ENCODE results near the gene CDYL.
"Not testable (repeated sequence)": the region's sequence is repeated elsewhere in the genome, so short reads cannot be mapped to it uniquely, and the experiment has no call there.

CDYL gene

DNA sequence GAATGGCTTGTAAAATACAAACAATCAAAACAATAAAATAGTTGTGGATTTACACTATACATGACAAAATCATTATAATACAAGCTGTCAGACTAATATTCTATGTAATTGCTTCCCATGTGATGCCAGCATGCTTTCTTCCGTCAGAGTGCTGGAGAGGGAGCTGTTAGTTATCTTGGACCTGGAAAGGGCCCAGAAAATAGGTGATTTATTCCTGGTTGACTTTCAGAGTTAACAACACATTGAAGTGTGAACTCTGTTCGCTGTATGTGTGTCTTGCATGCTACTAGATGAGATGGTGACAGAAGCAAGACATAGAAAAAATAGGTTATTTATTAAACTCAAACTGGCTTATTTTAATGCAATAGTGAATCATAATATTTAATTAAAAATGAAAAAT, 70.2 kb downstream of the CDYL start:
- H3K4me3 ChIP-seq (replicated peaks; ENCODE audit: low read depth, low read length): no peak overlapping the region
- no peak for DNase-seq (ENCODE audit: extremely low read depth, low read depth)
- TF ChIP-seq, protein P1, sequence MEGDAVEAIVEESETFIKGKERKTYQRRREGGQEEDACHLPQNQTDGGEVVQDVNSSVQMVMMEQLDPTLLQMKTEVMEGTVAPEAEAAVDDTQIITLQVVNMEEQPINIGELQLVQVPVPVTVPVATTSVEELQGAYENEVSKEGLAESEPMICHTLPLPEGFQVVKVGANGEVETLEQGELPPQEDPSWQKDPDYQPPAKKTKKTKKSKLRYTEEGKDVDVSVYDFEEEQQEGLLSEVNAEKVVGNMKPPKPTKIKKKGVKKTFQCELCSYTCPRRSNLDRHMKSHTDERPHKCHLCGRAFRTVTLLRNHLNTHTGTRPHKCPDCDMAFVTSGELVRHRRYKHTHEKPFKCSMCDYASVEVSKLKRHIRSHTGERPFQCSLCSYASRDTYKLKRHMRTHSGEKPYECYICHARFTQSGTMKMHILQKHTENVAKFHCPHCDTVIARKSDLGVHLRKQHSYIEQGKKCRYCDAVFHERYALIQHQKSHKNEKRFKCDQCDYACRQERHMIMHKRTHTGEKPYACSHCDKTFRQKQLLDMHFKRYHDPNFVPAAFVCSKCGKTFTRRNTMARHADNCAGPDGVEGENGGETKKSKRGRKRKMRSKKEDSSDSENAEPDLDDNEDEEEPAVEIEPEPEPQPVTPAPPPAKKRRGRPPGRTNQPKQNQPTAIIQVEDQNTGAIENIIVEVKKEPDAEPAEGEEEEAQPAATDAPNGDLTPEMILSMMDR (IDR thresholded peaks at IDR 0.05; ENCODE audit: low read depth, low read length, missing control alignments): no peak

DNA sequence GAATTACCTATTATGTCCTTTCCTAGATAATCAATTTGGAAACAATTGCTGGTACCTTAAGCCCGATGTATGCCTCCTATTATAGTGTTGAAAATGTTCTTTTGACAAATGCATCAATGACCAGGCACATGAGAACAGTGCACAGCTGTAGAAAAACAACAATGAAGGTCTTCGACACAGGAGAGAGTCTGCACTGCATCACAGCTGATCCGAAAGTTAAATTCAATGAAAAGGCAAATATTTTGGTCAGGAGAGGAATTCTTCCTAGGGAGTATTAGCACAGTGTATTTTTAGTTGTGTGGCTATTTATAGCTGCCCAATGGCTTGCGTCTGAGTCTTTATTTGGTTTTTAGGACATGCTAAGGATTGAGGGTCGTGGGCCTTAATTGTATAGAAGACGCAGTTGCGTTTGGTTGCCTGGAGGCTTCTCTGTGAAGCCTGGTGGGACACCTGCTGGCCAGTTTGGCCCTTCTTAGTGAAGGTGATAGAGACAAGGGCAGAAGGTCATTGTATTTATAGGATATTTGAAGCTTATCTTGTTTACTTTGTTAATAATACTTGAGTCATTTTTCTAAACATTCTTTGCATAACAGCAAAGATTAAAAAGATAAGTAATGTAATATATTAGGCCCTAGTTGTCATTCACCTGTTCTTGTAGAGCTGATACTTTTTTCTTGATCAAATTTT, 72.3 kb downstream of the CDYL start:
- TF ChIP-seq, protein P1 (IDR thresholded peaks at IDR 0.05; ENCODE audit: low read depth, low read length, missing control alignments): peak; percentile 29
- no peak for DNase-seq (ENCODE audit: extremely low read depth, low read depth)

DNA sequence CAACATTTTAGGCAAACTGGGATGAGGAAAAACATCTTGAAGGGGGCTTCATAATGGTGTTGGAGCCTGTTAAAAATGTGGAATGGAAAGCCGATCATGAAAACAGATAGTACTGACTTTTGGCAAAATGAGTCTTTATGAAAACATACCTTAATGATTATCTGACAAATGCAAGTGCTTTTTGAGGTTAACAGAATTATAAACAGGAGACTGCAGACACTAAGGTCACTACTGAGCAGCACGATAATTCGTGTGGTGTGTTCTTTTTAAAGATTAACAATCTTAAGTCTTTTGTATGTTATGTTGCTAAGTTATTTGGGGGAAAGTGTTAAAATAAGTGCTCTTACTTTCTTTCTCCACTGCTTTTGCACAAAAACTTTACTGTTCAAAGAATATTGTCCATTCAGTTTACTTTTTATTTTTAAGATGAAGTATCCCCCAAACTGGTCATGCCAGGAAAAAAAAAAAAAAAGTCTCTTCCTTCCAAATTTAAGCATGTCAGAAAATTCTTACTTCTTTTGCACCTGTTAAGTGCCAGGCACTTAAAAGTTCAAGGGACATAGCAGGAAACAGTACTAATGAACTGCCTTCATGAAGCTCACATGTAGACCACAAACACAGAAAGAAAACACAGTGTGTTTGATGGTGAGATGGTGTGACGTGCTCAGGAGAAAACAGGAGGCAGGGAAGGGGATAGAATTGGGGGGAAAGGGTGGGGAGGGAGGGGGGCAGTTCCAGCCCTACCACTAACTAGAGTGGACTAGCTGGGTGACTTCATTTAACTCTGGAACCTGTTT, 73.2 kb downstream of the CDYL start:
- no peak overlapping the region for H3K4me3 ChIP-seq (replicated peaks; ENCODE audit: low read depth, low read length)
- TF ChIP-seq, protein P1 (IDR thresholded peaks at IDR 0.05; ENCODE audit: low read depth, low read length, missing control alignments): no peak
- DNase-seq (ENCODE audit: extremely low read depth, low read depth): no peak

More for the DNA sequence above, 72.3 kb downstream of the CDYL start:
- H3K4me3 ChIP-seq (replicated peaks; ENCODE audit: low read depth, low read length): no peak overlapping the region

DNA sequence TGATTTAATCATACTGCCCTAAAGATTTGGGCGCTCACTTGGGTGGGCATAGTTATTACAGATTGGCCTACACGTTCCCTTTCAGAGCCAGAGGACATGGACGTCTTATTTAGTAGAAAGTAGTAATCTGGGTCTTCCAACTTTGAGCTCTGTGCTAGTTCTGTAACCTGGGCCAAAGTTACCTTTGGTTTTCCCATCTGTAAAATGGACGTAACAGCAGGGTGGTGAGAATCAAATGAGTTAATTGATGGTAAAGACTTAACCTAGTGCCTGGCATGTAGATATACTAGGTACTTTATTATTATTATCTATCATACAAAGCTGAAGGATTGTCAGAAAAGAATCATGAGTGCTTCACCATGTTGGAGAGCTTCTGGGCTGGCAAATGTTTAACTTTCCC, 74.8 kb downstream of the CDYL start:
- DNase-seq (ENCODE audit: extremely low read depth, low read depth): no peak
- TF ChIP-seq, protein P1 (IDR thresholded peaks at IDR 0.05; ENCODE audit: low read depth, low read length, missing control alignments): no peak
- no peak overlapping the region for H3K4me3 ChIP-seq (replicated peaks; ENCODE audit: low read depth, low read length)

DNA sequence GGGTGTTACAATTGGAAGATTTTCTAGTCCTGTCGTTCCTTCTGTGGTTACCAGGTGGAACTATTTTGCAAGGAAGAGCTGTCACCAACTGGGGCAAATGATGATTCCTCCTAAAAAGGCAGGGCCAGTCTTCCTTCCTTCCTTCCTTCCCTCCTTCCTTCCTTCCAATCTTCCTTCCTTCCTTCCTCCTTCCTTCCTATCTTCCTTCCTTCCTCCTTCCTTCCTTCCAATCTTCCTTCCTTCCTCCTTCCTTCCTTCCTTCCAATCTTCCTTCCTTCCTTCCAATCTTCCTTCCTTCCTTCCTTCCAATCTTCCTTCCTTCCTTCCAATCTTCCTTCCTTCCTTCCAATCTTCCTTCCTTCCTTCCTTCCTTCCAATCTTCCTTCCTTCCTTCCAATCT, 76.0 kb downstream of the CDYL start:
- DNase-seq (ENCODE audit: extremely low read depth, low read depth); H3K4me3 ChIP-seq (replicated peaks; ENCODE audit: low read depth, low read length): not testable (repeated sequence)

DNA sequence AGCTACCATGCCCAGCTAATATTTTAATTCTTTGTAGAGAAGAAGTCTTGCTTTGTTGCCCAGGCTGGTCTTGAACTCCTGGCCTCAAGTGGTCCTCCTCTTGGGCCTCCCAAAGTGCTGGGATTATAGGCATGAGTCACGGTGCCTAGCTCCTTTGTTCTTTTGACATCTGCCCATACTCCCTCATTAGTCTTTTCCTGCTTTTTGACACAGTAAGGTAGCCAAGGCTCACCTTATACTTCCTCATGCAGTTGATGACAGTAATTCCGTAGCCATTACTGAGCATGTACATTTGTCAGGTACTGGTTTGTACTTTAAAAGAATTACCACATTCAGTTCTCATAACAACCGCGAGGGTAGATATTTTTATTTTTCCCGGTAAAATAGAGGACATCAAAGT, 76.7 kb downstream of the CDYL start:
- TF ChIP-seq, protein P1 (IDR thresholded peaks at IDR 0.05; ENCODE audit: low read depth, low read length, missing control alignments): no peak
- H3K4me3 ChIP-seq (replicated peaks; ENCODE audit: low read depth, low read length): no peak overlapping the region
- no peak for DNase-seq (ENCODE audit: extremely low read depth, low read depth)

DNA sequence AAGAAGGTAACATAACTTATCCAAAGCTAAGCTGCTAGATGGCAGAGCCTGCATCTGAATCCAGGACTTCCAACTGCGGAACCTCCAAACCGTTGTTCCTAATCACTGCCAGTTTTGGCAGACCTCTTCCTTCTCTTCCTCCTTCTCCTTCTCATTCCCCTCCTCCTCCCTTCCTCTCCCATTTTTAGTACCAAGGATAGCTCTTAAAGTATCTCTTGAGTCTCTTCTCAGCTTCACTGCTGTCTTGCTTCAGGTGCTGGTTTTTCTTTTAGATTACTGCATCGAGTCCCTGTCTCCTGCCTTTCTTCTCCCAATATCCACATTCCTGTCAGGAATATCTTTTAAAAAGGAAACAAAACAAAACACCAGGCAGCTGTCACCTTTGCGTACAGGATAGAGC, 77.1 kb downstream of the CDYL start:
- H3K4me3 ChIP-seq (replicated peaks; ENCODE audit: low read depth, low read length): no peak overlapping the region
- DNase-seq (ENCODE audit: extremely low read depth, low read depth): no peak
- TF ChIP-seq, protein P1 (IDR thresholded peaks at IDR 0.05; ENCODE audit: low read depth, low read length, missing control alignments): no peak
